Keratinocyte (primary cell): ENCODE results near the gene MAGI2. TPM values are rescaled to one million over a fixed set of nuclear protein-coding genes. Genes with fewer than 3 reads are reported as not detected.

Experiments used
- DNase-seq: peaks from one replicate; pipeline ENCODE4 v3.0.0-alpha.2; 2011; ENCODE audit warnings: low read depth, missing footprints, low spot score
- FAIRE-seq: peaks from 2 replicates; lab custom pipeline; 2011; peaks lifted over from hg19 to GRCh38; lab: Jason Lieb, UNC
- H2AFZ ChIP-seq: 2 replicates; pipeline ENCODE4 v1.6.0; 2012; ENCODE audit warnings: low read length, control low read depth, inconsistent platforms; ENCODE audit not compliant: control insufficient read depth
- H3K27ac ChIP-seq: 2 replicates; pipeline ENCODE4 v1.5.1; 2011; ENCODE audit warnings: low read length; ENCODE audit not compliant: control insufficient read depth, insufficient read depth
- H3K27me3 ChIP-seq: 3 replicates; pipeline ENCODE4 v1.6.0; 2011; ENCODE audit warnings: low read length; ENCODE audit not compliant: control insufficient read depth, insufficient read depth; ENCODE audit errors: extremely low read depth
- H3K36me3 ChIP-seq, 2 experiments: 2 replicates in 1 of 2; 3 replicates in 1 of 2; pipeline ENCODE4 v1.5.1; 2011; ENCODE audit warnings: low read length in 2 of 2, mild to moderate bottlenecking in 1 of 2; ENCODE audit not compliant: control insufficient read depth in 2 of 2, insufficient read depth in 2 of 2; ENCODE audit errors: extremely low read depth in 1 of 2
- H3K4me1 ChIP-seq: 3 replicates; pipeline ENCODE4 v1.5.1; 2011; ENCODE audit warnings: low read length; ENCODE audit not compliant: control insufficient read depth, insufficient read depth; ENCODE audit errors: extremely low read depth
- H3K4me2 ChIP-seq: 3 replicates; pipeline ENCODE4 v1.6.0; 2011; ENCODE audit warnings: low read depth, low read length; ENCODE audit not compliant: control insufficient read depth, insufficient read depth; ENCODE audit errors: extremely low read depth
- H3K4me3 ChIP-seq, 3 experiments: fragments of 200-600 bp in 1 of 3; sonication (generic) in 1 of 3; 2 replicates in 2 of 3; 3 replicates in 1 of 3; pipeline ENCODE4 v1.5.1; 2011 to 2016; ENCODE audit warnings: low read length in 3 of 3, mild to moderate bottlenecking in 3 of 3, control low read depth in 2 of 3, inconsistent platforms in 1 of 3, low read depth in 1 of 3, mixed read lengths in 1 of 3, mixed run types in 1 of 3, moderate library complexity in 1 of 3; ENCODE audit not compliant: control insufficient read depth in 2 of 3, insufficient read depth in 2 of 3; ENCODE audit errors: extremely low read depth in 1 of 3
- H3K79me2 ChIP-seq: 2 replicates; pipeline ENCODE4 v1.6.0; 2012; ENCODE audit warnings: low read length; ENCODE audit not compliant: control insufficient read depth, insufficient read depth
- H3K9ac ChIP-seq: 3 replicates; pipeline ENCODE4 v1.6.0; 2011; ENCODE audit warnings: low read length; ENCODE audit not compliant: control insufficient read depth, insufficient read depth; ENCODE audit errors: extremely low read depth
- H3K9me1 ChIP-seq: 3 replicates; pipeline ENCODE4 v1.6.0; 2011; ENCODE audit warnings: low read length; ENCODE audit not compliant: control insufficient read depth, insufficient read depth; ENCODE audit errors: extremely low read depth
- H3K9me3 ChIP-seq: 2 replicates; pipeline ENCODE4 v1.5.1; 2012; ENCODE audit warnings: low read depth, low read length; ENCODE audit not compliant: control insufficient read depth
- H4K20me1 ChIP-seq: 3 replicates; pipeline ENCODE4 v1.6.0; 2011; ENCODE audit warnings: low read length; ENCODE audit not compliant: control insufficient read depth, insufficient read depth; ENCODE audit errors: extremely low read depth
- EZH2 ChIP-seq: IDR thresholded peaks from one replicate; pipeline ENCODE4 v1.6.1; 2012; ENCODE audit warnings: inconsistent platforms, mild to moderate bottlenecking, low read length, moderate library complexity
- dilution Hi-C: fragments of 300-500 bp; cut with MboI; formaldehyde crosslinking; loops from one replicate; pipeline ENCODE4 v1.7.0; 2020; ENCODE audit warnings: low sequenced_read_pairs; ENCODE audit not compliant: extremely low pct_ligation_motif_present
- polyA plus RNA-seq, 5 experiments: library from polyadenylated mRNA; depleted of rRNA in 3 of 5; stranded (reverse) in 3 of 5; stranded (forward) in 1 of 5; unstranded in 1 of 5; fragments of >200 nt; gene quantifications; 1 replicate in 1 of 5; 2 replicates in 3 of 5; 3 replicates in 1 of 5; pipeline versions ENCODE4 v1.2.1 to v1.2.3, GENCODE V29; 2011 to 2012; ENCODE audit warnings: missing spikeins in 2 of 5, low read depth in 1 of 5, low replicate concordance in 1 of 5
- TF ChIP-seq, protein P1 (sequence below), 3 experiments: IDR thresholded peaks in 1 of 3; conservative IDR thresholded peaks in 1 of 3; optimal IDR thresholded peaks in 1 of 3; 2 replicates in 2 of 3; 3 replicates in 1 of 3; pipeline versions ENCODE3 to v1.5.1; 2011; ENCODE audit warnings: low read length in 3 of 3, mild to moderate bottlenecking in 3 of 3, moderate library complexity in 2 of 3, control low read depth in 1 of 3, inconsistent platforms in 1 of 3; ENCODE audit not compliant: insufficient read depth in 2 of 3; ENCODE audit errors: extremely low read depth in 1 of 3

Gene MAGI2
- polyA plus RNA-seq, 1 donor (not counting 4 experiments of a cell fraction or from before 2014, with no cell fraction given) = 0.07 TPM

- H3K9me1 ChIP-seq = no peaks in the 10 kb centered on the region
- dilution Hi-C loops = no loop called here
- FAIRE-seq = no peak
Observed at GRCh38 chr7:78011642-78012041, 1441.8 kb downstream of the MAGI2 start.

GRCh38 chr7:78007231-78007630, 1446.2 kb downstream of the MAGI2 start:
- Histone ChIP-seq H2AFZ (no peak overlapping the region), H3K27me3 (no peaks in the 10 kb centered on the region), H3K9me1 (no peaks in the 10 kb centered on the region), H3K4me3 (no peak overlapping the region), H3K36me3 (no peaks in the 10 kb centered on the region), H3K27ac (no peak overlapping the region), H3K4me2 (no peak overlapping the region), H4K20me1 (no peaks in the 10 kb centered on the region), H3K9ac (no peak overlapping the region), H3K79me2 (no peaks in the 10 kb centered on the region), H3K9me3 (no peaks in the 10 kb centered on the region), H3K4me1 (no peaks in the 10 kb centered on the region)
- FAIRE-seq = no peak
- dilution Hi-C loops = no loop called here
- no peak for DNase-seq
- TF ChIP-seq, protein P1, sequence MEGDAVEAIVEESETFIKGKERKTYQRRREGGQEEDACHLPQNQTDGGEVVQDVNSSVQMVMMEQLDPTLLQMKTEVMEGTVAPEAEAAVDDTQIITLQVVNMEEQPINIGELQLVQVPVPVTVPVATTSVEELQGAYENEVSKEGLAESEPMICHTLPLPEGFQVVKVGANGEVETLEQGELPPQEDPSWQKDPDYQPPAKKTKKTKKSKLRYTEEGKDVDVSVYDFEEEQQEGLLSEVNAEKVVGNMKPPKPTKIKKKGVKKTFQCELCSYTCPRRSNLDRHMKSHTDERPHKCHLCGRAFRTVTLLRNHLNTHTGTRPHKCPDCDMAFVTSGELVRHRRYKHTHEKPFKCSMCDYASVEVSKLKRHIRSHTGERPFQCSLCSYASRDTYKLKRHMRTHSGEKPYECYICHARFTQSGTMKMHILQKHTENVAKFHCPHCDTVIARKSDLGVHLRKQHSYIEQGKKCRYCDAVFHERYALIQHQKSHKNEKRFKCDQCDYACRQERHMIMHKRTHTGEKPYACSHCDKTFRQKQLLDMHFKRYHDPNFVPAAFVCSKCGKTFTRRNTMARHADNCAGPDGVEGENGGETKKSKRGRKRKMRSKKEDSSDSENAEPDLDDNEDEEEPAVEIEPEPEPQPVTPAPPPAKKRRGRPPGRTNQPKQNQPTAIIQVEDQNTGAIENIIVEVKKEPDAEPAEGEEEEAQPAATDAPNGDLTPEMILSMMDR (optimal IDR thresholded peaks at IDR 0.05 in 1 of 3, IDR thresholded peaks at IDR 0.05 in 1 of 3, conservative IDR thresholded peaks at IDR 0.05 in 1 of 3; ENCODE audit: extremely low read depth in 1 of 3, insufficient read depth in 2 of 3, low read length in 3 of 3) = no peak
- no peak for TF ChIP-seq EZH2

More at GRCh38 chr7:78011642-78012041, 1441.8 kb downstream of the MAGI2 start:
- H3K27ac ChIP-seq = no peak overlapping the region
- no peak overlapping the region for H2AFZ ChIP-seq
- H3K4me2 ChIP-seq = no peak overlapping the region
- H3K27me3 ChIP-seq = peaks cover 6% of the 10 kb centered on the region
- H3K4me1 ChIP-seq = no peaks in the 10 kb centered on the region
- H4K20me1 ChIP-seq = no peaks in the 10 kb centered on the region
- DNase-seq = no peak
- no peak overlapping the region for H3K4me3 ChIP-seq
- H3K9ac ChIP-seq = no peak overlapping the region
- no peak for TF ChIP-seq EZH2
- TF ChIP-seq, protein P1 (optimal IDR thresholded peaks at IDR 0.05 in 1 of 3, IDR thresholded peaks at IDR 0.05 in 1 of 3, conservative IDR thresholded peaks at IDR 0.05 in 1 of 3; ENCODE audit: extremely low read depth in 1 of 3, insufficient read depth in 2 of 3, low read length in 3 of 3) = no peak
- H3K79me2 ChIP-seq = no peaks in the 10 kb centered on the region
- no peaks in the 10 kb centered on the region for H3K9me3 ChIP-seq
- H3K36me3 ChIP-seq = no peaks in the 10 kb centered on the region
